Gastrocnemius medialis (tissue), 4 donors: ENCODE measurements around the gene UNC13A.

ENCODE experiments used
- CTCF ChIP-seq, 5 experiments: fragments of 450-650 bp in 3 of 5; fragments of 200-600 bp in 2 of 5; sonication (generic) in 2 of 5; IDR thresholded peaks in 4 of 5; conservative IDR thresholded peaks in 1 of 5; 1 replicate in 4 of 5; 2 replicates in 1 of 5; pipeline ENCODE4 v1.5.1; 2016 to 2019; ENCODE audit warnings: antibody characterized with exemption in 5 of 5, mild to moderate bottlenecking in 3 of 5, moderate library complexity in 3 of 5
- POLR2A ChIP-seq, 2 donors: fragments of 450-650 bp; IDR thresholded peaks; one replicate each; pipeline ENCODE4 v1.6.1; 2017; ENCODE audit warnings: antibody characterized with exemption in 2 of 2, mild to moderate bottlenecking in 2 of 2, moderate library complexity in 2 of 2

DNA sequence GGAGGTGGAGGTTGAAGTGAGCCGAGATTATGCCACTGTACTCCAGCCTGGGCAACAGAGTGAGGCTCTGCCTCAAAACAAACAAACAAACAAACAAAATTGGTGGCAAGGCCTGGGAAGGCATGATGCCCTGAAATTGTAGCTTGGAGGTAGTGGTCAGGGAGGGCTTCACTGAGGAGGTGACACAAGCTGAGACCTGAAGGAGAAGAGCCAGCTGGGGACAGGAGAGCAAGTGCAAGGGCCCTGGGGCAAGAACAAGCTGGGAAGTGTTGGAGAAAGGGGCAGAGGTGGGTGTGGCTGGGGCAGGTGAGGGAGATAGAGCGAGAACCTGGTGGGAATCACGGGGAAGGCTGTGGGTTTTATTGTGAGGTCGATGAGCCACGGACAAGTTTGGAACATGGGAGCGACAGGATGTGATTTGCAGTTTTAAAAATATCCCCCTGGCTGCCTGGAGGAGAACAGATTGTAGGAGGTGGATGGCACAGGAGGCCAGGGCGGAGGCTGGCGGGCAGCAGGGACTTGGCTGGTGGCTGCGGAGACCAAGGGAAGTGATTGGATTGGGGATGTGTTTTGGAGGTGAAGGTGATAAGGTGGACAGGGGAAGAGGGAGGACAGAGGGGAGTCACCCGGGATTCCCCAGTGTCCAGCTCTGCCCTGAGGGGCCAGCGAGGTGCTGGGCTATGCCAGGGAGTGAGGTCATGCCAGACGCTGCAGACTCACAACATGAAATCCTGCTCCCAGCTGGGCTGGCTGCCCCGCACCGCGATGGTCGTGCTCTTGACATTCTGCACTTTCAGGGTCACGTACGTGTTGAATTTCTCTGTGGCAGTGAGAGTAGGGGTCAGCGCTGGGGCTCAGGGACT lies 14.0 kb downstream of the UNC13A start:
- TF ChIP-seq CTCF (IDR thresholded peaks at IDR 0.05 in 4 of 5, conservative IDR thresholded peaks at IDR 0.05 in 1 of 5): no peak
- TF ChIP-seq POLR2A (IDR thresholded peaks at IDR 0.05): no peak
